Muscle of leg (tissue), 11 donors: ENCODE results near the gene SLC35F5. TPM values are rescaled to one million over a fixed set of nuclear protein-coding genes. Genes with fewer than 3 reads are reported as not detected.
"Not testable (repeated sequence)": the region's sequence is repeated elsewhere in the genome, so short reads cannot be mapped to it uniquely, and the experiment has no call there.

Experiments
- DNase-seq: peaks from one replicate; pipeline ENCODE4 v3.0.0; 2013
- H3K27ac ChIP-seq: one replicate; pipeline ENCODE4 v1.5.1; 2013; ENCODE audit warnings: mild to moderate bottlenecking, low read length, control low read depth
- H3K27me3 ChIP-seq: one replicate; pipeline ENCODE4 v1.6.1; 2013; ENCODE audit warnings: low read length; ENCODE audit not compliant: control insufficient read depth, insufficient read depth
- H3K36me3 ChIP-seq: one replicate; pipeline ENCODE4 v1.6.1; 2013; ENCODE audit warnings: low read length; ENCODE audit not compliant: control insufficient read depth, insufficient read depth
- H3K4me1 ChIP-seq: one replicate; pipeline ENCODE4 v1.6.1; 2013; ENCODE audit warnings: low read length; ENCODE audit not compliant: control insufficient read depth, insufficient read depth
- H3K4me3 ChIP-seq: one replicate; pipeline ENCODE4 v1.5.1; 2013; ENCODE audit warnings: low read length, control low read depth
- H3K9me3 ChIP-seq: replicated peaks from 2 replicates; pipeline ENCODE4 v1.6.1; 2013; ENCODE audit warnings: low read depth, low read length; ENCODE audit not compliant: control insufficient read depth
- WGBS: methylation state at CpG from one replicate; pipeline ENCODE4 v1.1.5; 2013; ENCODE audit warnings: missing lambda C conversion rate; ENCODE audit not compliant: insufficient coverage; 5-methylcytosine and 5-hydroxymethylcytosine counted together
- polyA plus RNA-seq, 8 donors: library from polyadenylated mRNA; unstranded; fragments of 120-200 nt; gene quantifications; one replicate each; pipeline versions ENCODE4 v1.2.1 to v1.2.3, GENCODE V29; 2013; ENCODE audit warnings: inconsistent platforms in 1 of 8, low replicate concordance in 1 of 8; ENCODE audit not compliant: insufficient read length in 8 of 8, insufficient read depth in 1 of 8
- total RNA-seq: library from RNA; stranded (reverse); fragments of 120-200 nt; gene quantifications from one replicate; pipeline ENCODE4 v1.2.4, GENCODE V29; 2013

Gene SLC35F5
- total and polyA plus RNA-seq, 9 donors: 47.6 to 72.3 (median 55.7) TPM

- Histone ChIP-seq H3K9me3 (no peaks in the 10 kb centered on the region), H3K27me3 (no peaks in the 10 kb centered on the region), H3K36me3 (no peaks in the 10 kb centered on the region), H3K4me1 (peaks cover 3% of the 10 kb centered on the region), H3K4me3 (no peak overlapping the region), H3K27ac (no peak overlapping the region)
- WGBS: 17% methylated on average over 2 of the region's 2 CpGs
- DNase-seq: peak; percentile 14
These were observed 79.1 kb downstream of the SLC35F5 start for GRCh38 chr2:113677330-113677729.

GRCh38 chr2:113676623-113677266 is 79.7 kb downstream of the SLC35F5 start:
- H3K27me3 ChIP-seq: no peaks in the 10 kb centered on the region
- peaks cover 3% of the 10 kb centered on the region for H3K4me1 ChIP-seq
- H3K4me3 ChIP-seq: no peak overlapping the region
- DNase-seq: no peak
- H3K36me3 ChIP-seq: no peaks in the 10 kb centered on the region
- WGBS: 92% methylated on average over 2 of the region's 4 CpGs
- no peaks in the 10 kb centered on the region for H3K9me3 ChIP-seq
- H3K27ac ChIP-seq: no peak overlapping the region

GRCh38 chr2:113675875-113676274 is 80.6 kb downstream of the SLC35F5 start:
- Histone ChIP-seq H3K27ac (peak overlapping the region; percentile 49), H3K9me3 (no peaks in the 10 kb centered on the region), H3K27me3 (no peaks in the 10 kb centered on the region), H3K4me3 (no peak overlapping the region), H3K4me1 (peaks cover 3% of the 10 kb centered on the region), H3K36me3 (no peaks in the 10 kb centered on the region)
- WGBS: 27% methylated on average over 6 of the region's 9 CpGs
- peak; percentile 52 for DNase-seq

GRCh38 chr2:113672326-113672932 is 84.0 kb downstream of the SLC35F5 start:
- Histone ChIP-seq H3K9me3 (no peaks in the 10 kb centered on the region), H3K36me3 (no peaks in the 10 kb centered on the region), H3K27me3 (no peaks in the 10 kb centered on the region), H3K4me1 (peaks cover 3% of the 10 kb centered on the region), H3K4me3 (no peak overlapping the region), H3K27ac (no peak overlapping the region)
- no peak for DNase-seq
- WGBS: 56% methylated on average over 6 of the region's 7 CpGs

- H3K4me3 ChIP-seq, DNase-seq, H3K27ac ChIP-seq, H3K4me1 ChIP-seq, H3K9me3 ChIP-seq, H3K27me3 ChIP-seq, H3K36me3 ChIP-seq: not testable (repeated sequence)
- 86% methylated on average over 18 of the region's 21 CpGs for whole genome bisulfite sequencing
These were observed 87.4 kb downstream of the SLC35F5 start for GRCh38 chr2:113669013-113669412.

- WGBS: 100% methylated on average over 1 of the region's 6 CpGs
- not testable (repeated sequence) for H3K9me3 ChIP-seq, H3K36me3 ChIP-seq, H3K27ac ChIP-seq, H3K4me1 ChIP-seq, H3K27me3 ChIP-seq, DNase-seq, H3K4me3 ChIP-seq
These were observed 91.5 kb downstream of the SLC35F5 start for GRCh38 chr2:113664761-113665533.

GRCh38 chr2:113663285-113664060 is 93.0 kb downstream of the SLC35F5 start:
- no CpG with 5 or more reads among the region's 10 CpGs for WGBS
- not testable (repeated sequence) for H3K27me3 ChIP-seq, H3K4me3 ChIP-seq, H3K36me3 ChIP-seq, H3K4me1 ChIP-seq, DNase-seq, H3K27ac ChIP-seq, H3K9me3 ChIP-seq

Other genes starting within 250 kb of the SLC35F5 start
- 8.3 TPM for gene RABL2A, start 129.4 kb downstream of the SLC35F5 start, total RNA-seq
- gene RABL2A, start 129.4 kb downstream of the SLC35F5 start, polyA plus RNA-seq: 10 to 100 TPM; 10.7 to 19.4 (median 15.7) TPM
- 107 TPM for gene ACTR3, start 133.4 kb upstream of the SLC35F5 start, total RNA-seq
- gene ACTR3, start 133.4 kb upstream of the SLC35F5 start, polyA plus RNA-seq: 100 to 1,000 TPM in 7 of 8 donors, 10 to 100 TPM in 1; 85.9 to 148 (median 116) TPM